ENCODE data around the gene ACACB.

The ACACB gene

GRCh38 chr12:109105176-109105575, 11.2 kb upstream of the ACACB start:
- no peak for TF ChIP-seq CTCF (IDR thresholded peaks at IDR 0.05; ENCODE audit: insufficient read depth, low read depth, low read length, missing control alignments)
- DNase-seq (ENCODE audit: low read depth), result no peak
- H3K4me3 ChIP-seq (ENCODE audit: low read depth, low read length), result no peak overlapping the region

GRCh38 chr12:109109746-109110350, 6.5 kb upstream of the ACACB start:
- no peak overlapping the region for H3K4me3 ChIP-seq (ENCODE audit: low read depth, low read length)
- DNase-seq (ENCODE audit: low read depth), result no peak
- no peak for TF ChIP-seq CTCF (IDR thresholded peaks at IDR 0.05; ENCODE audit: insufficient read depth, low read depth, low read length, missing control alignments)

- H3K4me3 ChIP-seq (ENCODE audit: low read depth, low read length), result no peak overlapping the region
- no peak for DNase-seq (ENCODE audit: low read depth)
- TF ChIP-seq CTCF (IDR thresholded peaks at IDR 0.05; ENCODE audit: insufficient read depth, low read depth, low read length, missing control alignments), result no peak
Measured at GRCh38 chr12:109110988-109111495, 5.3 kb upstream of the ACACB start.

GRCh38 chr12:109112720-109113465, 3.5 kb upstream of the ACACB start:
- no peak overlapping the region for H3K4me3 ChIP-seq (ENCODE audit: low read depth, low read length)
- no peak for TF ChIP-seq CTCF (IDR thresholded peaks at IDR 0.05; ENCODE audit: insufficient read depth, low read depth, low read length, missing control alignments)
- no peak for DNase-seq (ENCODE audit: low read depth)

- H3K4me3 ChIP-seq (ENCODE audit: low read depth, low read length), result no peak overlapping the region
- DNase-seq (ENCODE audit: low read depth), result no peak
- TF ChIP-seq CTCF (IDR thresholded peaks at IDR 0.05; ENCODE audit: insufficient read depth, low read depth, low read length, missing control alignments), result no peak
Measured at GRCh38 chr12:109113661-109114321, 2.6 kb upstream of the ACACB start.

GRCh38 chr12:109114644-109115043, 1.7 kb upstream of the ACACB start:
- no peak for TF ChIP-seq CTCF (IDR thresholded peaks at IDR 0.05; ENCODE audit: insufficient read depth, low read depth, low read length, missing control alignments)
- no peak overlapping the region for H3K4me3 ChIP-seq (ENCODE audit: low read depth, low read length)
- no peak for DNase-seq (ENCODE audit: low read depth)
